Neural progenitor cell (in vitro differentiated cells): ENCODE measurements around the gene RPS27A. TPM values are rescaled to one million over a fixed set of nuclear protein-coding genes. Genes with fewer than 3 reads are reported as not detected.

Source experiments
- DNase-seq: peaks from one replicate; pipeline ENCODE4 v3.0.0-alpha.2; 2016; ENCODE audit warnings: low spot score
- H2AFZ ChIP-seq: fragments of 200-600 bp; sonication (generic); replicated peaks from 2 replicates; pipeline ENCODE4 v1.6.1; 2016; ENCODE audit warnings: antibody characterized with exemption
- H3F3A ChIP-seq: fragments of 200-600 bp; sonication (generic); 2 replicates; pipeline ENCODE4 v1.6.1; 2016; ENCODE audit warnings: antibody characterized with exemption, low read depth
- H3K27ac ChIP-seq: fragments of 200-600 bp; sonication (generic); 2 replicates; pipeline ENCODE4 v1.5.1; 2016; ENCODE audit warnings: mild to moderate bottlenecking
- H3K27me3 ChIP-seq: fragments of 200-600 bp; sonication (generic); 2 replicates; pipeline ENCODE4 v1.6.1; 2016; ENCODE audit warnings: mild to moderate bottlenecking, moderate library complexity
- H3K36me3 ChIP-seq: fragments of 200-600 bp; sonication (generic); 2 replicates; pipeline ENCODE4 v1.5.1; 2016
- H3K4me1 ChIP-seq: fragments of 200-600 bp; sonication (generic); 2 replicates; pipeline ENCODE4 v1.6.1; 2016; ENCODE audit warnings: mixed run types
- H3K4me2 ChIP-seq: fragments of 200-600 bp; sonication (generic); 2 replicates; pipeline ENCODE4 v1.6.1; 2016
- H3K4me3 ChIP-seq: fragments of 200-600 bp; sonication (generic); 2 replicates; pipeline ENCODE4 v1.5.1; 2016
- H3K79me2 ChIP-seq: fragments of 200-600 bp; sonication (generic); 2 replicates; pipeline ENCODE4 v1.6.1; 2016; ENCODE audit warnings: low read depth
- H3K9ac ChIP-seq: fragments of 200-600 bp; sonication (generic); 2 replicates; pipeline ENCODE4 v1.6.1; 2016
- H3K9me3 ChIP-seq: fragments of 200-600 bp; sonication (generic); 2 replicates; pipeline ENCODE4 v1.5.1; 2016; ENCODE audit warnings: low read depth
- H4K20me1 ChIP-seq: fragments of 200-600 bp; sonication (generic); 2 replicates; pipeline ENCODE4 v1.6.1; 2016; ENCODE audit warnings: low read depth
- H3K27ac Mint-ChIP-seq: 3 replicates; pipeline ENCODE4 v1.8.0; 2021; ENCODE audit warnings: mixed read lengths
- H3K27me3 Mint-ChIP-seq: 2 replicates; pipeline ENCODE4 v1.8.0; 2022; ENCODE audit warnings: low read depth, mild to moderate bottlenecking, inconsistent platforms, moderate library complexity, mixed read lengths; ENCODE audit not compliant: insufficient read depth
- H3K36me3 Mint-ChIP-seq: 3 replicates; pipeline ENCODE4 v1.8.0; 2021; ENCODE audit warnings: mixed read lengths
- H3K4me1 Mint-ChIP-seq: 3 replicates; pipeline ENCODE4 v1.8.0; 2021; ENCODE audit warnings: mixed read lengths
- H3K4me3 Mint-ChIP-seq: 3 replicates; pipeline ENCODE4 v1.8.0; 2021; ENCODE audit warnings: mild to moderate bottlenecking, moderate library complexity, mixed read lengths
- H3K9me3 Mint-ChIP-seq: 3 replicates; pipeline ENCODE4 v1.8.0; 2020; ENCODE audit warnings: mixed read lengths
- EZH2 ChIP-seq: fragments of 200-600 bp; sonication (generic); IDR thresholded peaks from 2 replicates; pipeline ENCODE4 v1.6.1; 2017; ENCODE audit warnings: antibody characterized with exemption, mild to moderate bottlenecking, moderate library complexity
- EZH2phosphoT487 ChIP-seq: fragments of 200-600 bp; sonication (generic); IDR thresholded peaks from 2 replicates; pipeline ENCODE4 v1.6.1; 2017; ENCODE audit warnings: antibody characterized with exemption
- total RNA-seq: library from RNA; depleted of rRNA; stranded (reverse); fragments of >200 nt; gene quantifications from 2 replicates; pipeline ENCODE4 v1.2.3, GENCODE V29; 2015; ENCODE audit warnings: low replicate concordance
- TF ChIP-seq, protein P1 (sequence below): fragments of 200-600 bp; sonication (generic); IDR thresholded peaks from 2 replicates; pipeline ENCODE4 v1.5.1; 2017; ENCODE audit warnings: antibody characterized with exemption, mild to moderate bottlenecking

Gene RPS27A
- total RNA-seq, 1 donor from 2014 or later: 2,741 TPM

DNA sequence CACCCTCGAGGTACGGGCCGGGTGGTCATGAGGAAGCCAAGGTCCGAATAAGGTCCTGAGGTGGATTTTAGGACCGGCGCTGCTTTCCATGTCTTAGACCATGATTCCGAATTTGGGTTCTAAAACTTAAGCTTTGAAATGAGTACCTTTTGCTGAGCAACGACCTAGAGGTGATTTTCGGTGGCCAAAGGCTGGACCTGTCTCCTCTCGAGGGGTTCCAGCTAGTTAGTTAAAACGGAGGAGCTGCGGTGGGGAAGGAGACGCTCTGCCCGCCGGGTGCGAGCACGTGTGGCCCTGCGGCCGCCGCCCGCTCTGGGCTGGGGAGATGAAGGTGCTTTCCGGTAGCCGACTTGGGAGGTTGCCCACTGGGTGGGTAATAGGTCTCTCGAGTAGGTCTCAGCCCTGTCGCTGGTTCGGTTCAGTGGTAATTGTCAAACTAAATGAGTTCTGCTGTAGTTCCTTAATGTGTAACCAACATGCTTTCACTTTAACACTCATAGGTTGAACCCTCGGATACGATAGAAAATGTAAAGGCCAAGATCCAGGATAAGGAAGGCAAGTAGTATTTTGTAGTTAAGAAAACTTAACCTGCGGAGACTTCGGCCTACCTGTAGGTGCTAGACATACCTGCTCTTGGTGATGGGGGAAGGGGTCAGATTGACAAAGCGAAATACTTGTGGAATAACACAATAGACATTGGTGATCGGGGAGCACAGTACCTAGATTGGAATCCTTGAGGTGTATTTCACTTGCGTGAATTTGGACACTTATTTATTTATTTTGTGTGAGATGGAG lies 572 bp downstream of the RPS27A start:
- Histone ChIP-seq H3K79me2 (peaks cover 60% of the 10 kb centered on the region), H3K9ac (peak overlapping the region; percentile 92), H3K27ac (peak overlapping the region; percentile 15), H3K4me3 (peak overlapping the region; percentile 88), H3K4me2 (peak overlapping the region; percentile 91), H3K9me3 (no peaks in the 10 kb centered on the region), H4K20me1 (peaks cover 39% of the 10 kb centered on the region), H2AFZ (peak overlapping the region; percentile 100), H3K4me1 (peaks cover 12% of the 10 kb centered on the region), H3F3A (peaks cover 52% of the 10 kb centered on the region), H3K36me3 (peaks cover 25% of the 10 kb centered on the region), H3K27me3 (no peaks in the 10 kb centered on the region)
- no peaks in the 10 kb centered on the region for H3K27me3 Mint-ChIP-seq
- TF ChIP-seq, protein P1, sequence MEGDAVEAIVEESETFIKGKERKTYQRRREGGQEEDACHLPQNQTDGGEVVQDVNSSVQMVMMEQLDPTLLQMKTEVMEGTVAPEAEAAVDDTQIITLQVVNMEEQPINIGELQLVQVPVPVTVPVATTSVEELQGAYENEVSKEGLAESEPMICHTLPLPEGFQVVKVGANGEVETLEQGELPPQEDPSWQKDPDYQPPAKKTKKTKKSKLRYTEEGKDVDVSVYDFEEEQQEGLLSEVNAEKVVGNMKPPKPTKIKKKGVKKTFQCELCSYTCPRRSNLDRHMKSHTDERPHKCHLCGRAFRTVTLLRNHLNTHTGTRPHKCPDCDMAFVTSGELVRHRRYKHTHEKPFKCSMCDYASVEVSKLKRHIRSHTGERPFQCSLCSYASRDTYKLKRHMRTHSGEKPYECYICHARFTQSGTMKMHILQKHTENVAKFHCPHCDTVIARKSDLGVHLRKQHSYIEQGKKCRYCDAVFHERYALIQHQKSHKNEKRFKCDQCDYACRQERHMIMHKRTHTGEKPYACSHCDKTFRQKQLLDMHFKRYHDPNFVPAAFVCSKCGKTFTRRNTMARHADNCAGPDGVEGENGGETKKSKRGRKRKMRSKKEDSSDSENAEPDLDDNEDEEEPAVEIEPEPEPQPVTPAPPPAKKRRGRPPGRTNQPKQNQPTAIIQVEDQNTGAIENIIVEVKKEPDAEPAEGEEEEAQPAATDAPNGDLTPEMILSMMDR: no peak
- peak; percentile 25 for TF ChIP-seq EZH2
- peaks cover 38% of the 10 kb centered on the region for H3K4me1 Mint-ChIP-seq
- peak; percentile 34 for DNase-seq
- no peaks in the 10 kb centered on the region for H3K9me3 Mint-ChIP-seq
- peaks cover 27% of the 10 kb centered on the region for H3K36me3 Mint-ChIP-seq
- peak overlapping the region; percentile 99 for H3K4me3 Mint-ChIP-seq
- peak overlapping the region; percentile 99 for H3K27ac Mint-ChIP-seq

DNA sequence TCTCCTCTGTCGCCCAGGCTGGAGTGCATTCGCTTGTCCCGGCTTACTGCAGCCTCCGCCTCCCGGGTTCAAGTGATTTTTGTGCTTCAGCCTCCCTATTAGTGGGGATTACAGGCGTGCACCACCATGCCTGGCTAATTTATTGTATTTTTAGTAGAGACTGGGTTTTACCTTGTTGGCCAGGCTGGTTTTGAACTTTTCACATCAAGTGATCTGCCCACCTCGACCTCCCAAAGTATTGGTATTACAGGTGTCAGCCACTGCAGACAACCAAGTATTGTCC lies 1.1 kb downstream of the RPS27A start:
- H3F3A ChIP-seq: peaks cover 54% of the 10 kb centered on the region
- peak overlapping the region; percentile 91 for H3K4me2 ChIP-seq
- H3K9me3 ChIP-seq: no peaks in the 10 kb centered on the region
- H3K27me3 Mint-ChIP-seq: no peaks in the 10 kb centered on the region
- H3K9ac ChIP-seq: peak overlapping the region; percentile 92
- peak overlapping the region; percentile 99 for H3K4me3 Mint-ChIP-seq
- TF ChIP-seq EZH2phosphoT487: no peak
- TF ChIP-seq EZH2: no peak
- TF ChIP-seq, protein P1: no peak
- DNase-seq: no peak
- no peak overlapping the region for H2AFZ ChIP-seq
- peaks cover 39% of the 10 kb centered on the region for H4K20me1 ChIP-seq
- H3K27me3 ChIP-seq: no peaks in the 10 kb centered on the region
- no peak overlapping the region for H3K27ac ChIP-seq
- peaks cover 22% of the 10 kb centered on the region for H3K36me3 Mint-ChIP-seq
- H3K27ac Mint-ChIP-seq: no peak overlapping the region
- H3K79me2 ChIP-seq: peaks cover 55% of the 10 kb centered on the region
- no peaks in the 10 kb centered on the region for H3K9me3 Mint-ChIP-seq
- H3K4me1 ChIP-seq: peaks cover 12% of the 10 kb centered on the region
- peak overlapping the region; percentile 88 for H3K4me3 ChIP-seq
- peaks cover 25% of the 10 kb centered on the region for H3K36me3 ChIP-seq
- H3K4me1 Mint-ChIP-seq: peaks cover 34% of the 10 kb centered on the region

DNA sequence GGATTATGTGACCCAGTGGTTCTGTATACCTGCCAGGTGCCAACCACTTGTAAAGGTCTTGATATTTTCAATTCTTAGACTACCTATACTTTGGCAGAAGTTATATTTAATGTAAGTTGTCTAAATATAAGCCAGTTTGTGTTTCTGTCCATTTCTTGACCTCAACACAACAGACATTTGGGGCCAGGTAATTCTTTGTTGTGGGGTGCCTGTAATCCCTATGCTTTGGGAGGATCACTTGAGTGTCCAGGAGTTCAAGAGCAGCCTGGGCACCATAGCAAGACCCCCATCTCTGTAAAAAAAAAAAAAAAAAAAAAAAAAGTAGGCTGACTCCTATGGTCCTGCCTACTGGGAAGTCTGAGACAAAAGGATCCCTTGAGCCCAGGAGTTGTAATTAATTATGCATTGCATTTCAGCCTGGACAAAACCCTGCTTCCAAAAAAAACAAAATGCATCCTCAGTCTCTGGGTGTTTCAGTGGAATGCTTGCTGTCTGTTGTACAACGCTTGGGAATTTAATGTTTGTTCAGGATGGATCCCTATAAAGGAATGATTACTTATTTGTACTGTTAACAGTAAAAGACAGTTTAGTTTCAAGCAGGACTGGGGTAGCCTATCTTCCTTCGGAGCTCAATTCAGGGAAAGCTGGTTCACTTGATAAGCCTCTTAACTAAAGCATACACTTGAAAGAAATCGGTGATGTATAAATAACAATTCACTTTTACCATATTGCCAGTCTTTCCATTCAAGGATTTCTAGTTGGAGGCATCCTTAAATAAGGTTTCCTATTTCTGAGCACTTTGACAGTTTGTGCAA lies 3.4 kb downstream of the RPS27A start:
- peaks cover 25% of the 10 kb centered on the region for H3K36me3 ChIP-seq
- Mint-ChIP-seq H3K36me3 (peaks cover 13% of the 10 kb centered on the region), H3K27me3 (no peaks in the 10 kb centered on the region), H3K27ac (no peak overlapping the region), H3K4me1 (peaks cover 20% of the 10 kb centered on the region), H3K9me3 (no peaks in the 10 kb centered on the region), H3K4me3 (no peak overlapping the region)
- H3F3A ChIP-seq: peaks cover 65% of the 10 kb centered on the region
- DNase-seq: peak; percentile 56
- peaks cover 39% of the 10 kb centered on the region for H4K20me1 ChIP-seq
- no peak overlapping the region for H3K9ac ChIP-seq
- peaks cover 12% of the 10 kb centered on the region for H3K4me1 ChIP-seq
- peak overlapping the region; percentile 65 for H3K27ac ChIP-seq
- TF ChIP-seq, protein P1: no peak
- no peak for TF ChIP-seq EZH2
- TF ChIP-seq EZH2phosphoT487: no peak
- peaks cover 36% of the 10 kb centered on the region for H3K79me2 ChIP-seq
- H3K9me3 ChIP-seq: no peaks in the 10 kb centered on the region
- peak overlapping the region; percentile 3 for H3K4me3 ChIP-seq
- H2AFZ ChIP-seq: no peak overlapping the region
- no peaks in the 10 kb centered on the region for H3K27me3 ChIP-seq
- H3K4me2 ChIP-seq: peak overlapping the region; percentile 27
